ENCODE measurements around the gene IFI35.
"Not testable (repeated sequence)": the region's sequence is repeated elsewhere in the genome, so short reads cannot be mapped to it uniquely, and the experiment has no call there.

Gene IFI35

DNA sequence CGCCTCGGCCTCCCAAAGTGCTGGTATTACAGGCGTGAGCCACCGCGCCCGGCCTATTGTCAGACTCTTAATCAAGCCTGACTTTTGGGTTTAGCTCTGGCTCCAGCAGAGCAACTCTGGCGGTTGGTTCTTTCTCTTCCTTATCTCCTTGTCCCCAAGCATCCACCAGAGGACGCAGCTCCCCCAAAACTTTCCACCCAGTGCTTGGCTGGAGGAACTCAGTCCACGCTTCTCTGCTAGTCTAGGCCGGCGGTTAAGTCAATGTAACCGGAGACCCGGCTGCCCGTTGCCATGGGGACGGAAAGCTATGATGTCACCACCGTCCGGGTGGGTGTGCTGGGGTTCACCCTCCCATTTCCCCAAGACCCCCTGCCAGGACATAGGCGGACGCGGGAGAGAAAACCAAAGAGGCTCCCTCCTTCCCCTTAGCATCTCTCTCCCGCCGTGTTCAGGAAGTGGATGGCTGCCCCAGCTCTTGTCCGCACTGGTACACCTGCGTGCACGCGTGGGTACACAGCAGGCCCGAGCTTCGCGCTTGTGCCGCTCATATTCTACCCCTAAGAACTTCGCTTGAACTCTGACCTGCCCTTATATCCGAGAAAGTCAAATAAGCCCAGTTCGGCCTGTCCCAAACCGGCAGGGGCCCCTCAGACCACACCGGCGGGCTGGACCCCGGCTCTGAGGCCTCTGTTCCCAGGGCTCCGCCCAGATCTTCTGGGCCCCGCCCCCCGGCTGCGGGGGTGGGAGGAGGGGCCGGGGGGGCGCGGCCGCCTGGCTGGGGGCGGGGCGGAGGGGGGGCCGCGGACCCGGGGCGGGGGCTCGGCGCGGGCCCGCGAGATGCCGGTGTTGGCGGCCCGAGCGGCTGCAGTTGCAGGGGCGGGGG lies 18.1 kb downstream of the IFI35 start, which contains the start of gene RND2:
RND2 (plus strand) TSS at position 825 of the 883 bp plus-strand sequence. CDS start 117 bp downstream, outside the sequence.
- DNase-seq (ENCODE audit: low read depth in 2 of 2), result peak; percentile 70 to 73

GRCh38 chr17:43025290-43025657 lies 18.7 kb downstream of the IFI35 start:
- DNase-seq (ENCODE audit: low read depth in 2 of 2), result no peak

DNA sequence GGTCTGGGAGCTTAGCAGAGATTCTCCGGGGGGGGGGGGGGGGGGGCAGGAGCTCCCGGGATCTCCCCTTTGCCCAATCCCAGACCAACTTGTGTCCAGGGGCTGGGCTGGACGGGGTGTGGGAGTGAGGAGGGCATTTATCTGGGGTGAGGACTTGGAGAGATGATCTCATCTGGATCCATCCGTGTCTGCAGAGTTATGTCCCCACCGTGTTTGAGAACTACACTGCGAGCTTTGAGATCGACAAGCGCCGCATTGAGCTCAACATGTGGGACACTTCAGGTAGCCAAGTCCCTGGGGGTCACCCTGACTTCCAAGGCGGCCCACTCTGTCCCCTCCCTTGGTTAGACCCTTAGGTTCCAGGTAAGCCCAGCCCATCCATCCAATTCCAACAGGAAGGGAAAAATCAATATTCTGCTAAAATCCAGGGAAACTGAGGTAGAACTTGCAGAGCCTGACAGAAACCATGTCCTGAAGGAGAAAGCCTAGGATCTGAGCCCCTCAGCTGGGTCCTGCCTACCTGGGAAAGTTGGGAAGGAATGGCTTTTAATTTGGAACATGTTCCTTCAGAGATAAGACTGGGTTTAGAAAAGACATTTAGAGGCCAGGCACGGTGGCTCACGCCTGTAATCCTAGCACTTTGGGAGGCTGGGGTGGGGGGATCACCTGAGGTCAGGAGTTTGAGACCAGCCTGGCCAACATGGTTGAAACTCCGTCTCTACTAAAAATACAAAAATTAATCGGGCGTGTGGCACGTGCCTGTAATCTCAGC lies 19.4 kb downstream of the IFI35 start:
- DNase-seq (ENCODE audit: low read depth in 2 of 2), result no peak

DNA sequence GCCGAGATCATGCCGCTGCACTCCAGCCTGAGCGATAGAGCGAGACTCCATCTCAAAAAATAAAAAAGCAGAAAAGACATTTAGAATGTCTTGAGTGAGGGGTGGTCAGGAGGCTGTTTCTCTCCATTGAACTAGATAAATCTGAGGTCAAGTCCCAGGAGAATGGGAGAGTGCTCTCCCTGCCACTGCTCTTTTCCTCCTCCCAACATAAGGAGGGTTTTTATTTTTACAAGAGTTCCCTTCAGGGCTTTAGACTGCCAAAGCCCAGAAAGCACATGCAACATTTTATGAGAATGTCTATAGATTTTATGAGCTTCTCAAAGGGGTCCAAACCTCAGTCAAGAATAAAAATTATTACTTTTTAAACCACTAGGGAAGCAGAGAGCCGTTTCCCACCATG lies 20.0 kb downstream of the IFI35 start:
- DNase-seq (ENCODE audit: low read depth in 2 of 2), result no peak

DNA sequence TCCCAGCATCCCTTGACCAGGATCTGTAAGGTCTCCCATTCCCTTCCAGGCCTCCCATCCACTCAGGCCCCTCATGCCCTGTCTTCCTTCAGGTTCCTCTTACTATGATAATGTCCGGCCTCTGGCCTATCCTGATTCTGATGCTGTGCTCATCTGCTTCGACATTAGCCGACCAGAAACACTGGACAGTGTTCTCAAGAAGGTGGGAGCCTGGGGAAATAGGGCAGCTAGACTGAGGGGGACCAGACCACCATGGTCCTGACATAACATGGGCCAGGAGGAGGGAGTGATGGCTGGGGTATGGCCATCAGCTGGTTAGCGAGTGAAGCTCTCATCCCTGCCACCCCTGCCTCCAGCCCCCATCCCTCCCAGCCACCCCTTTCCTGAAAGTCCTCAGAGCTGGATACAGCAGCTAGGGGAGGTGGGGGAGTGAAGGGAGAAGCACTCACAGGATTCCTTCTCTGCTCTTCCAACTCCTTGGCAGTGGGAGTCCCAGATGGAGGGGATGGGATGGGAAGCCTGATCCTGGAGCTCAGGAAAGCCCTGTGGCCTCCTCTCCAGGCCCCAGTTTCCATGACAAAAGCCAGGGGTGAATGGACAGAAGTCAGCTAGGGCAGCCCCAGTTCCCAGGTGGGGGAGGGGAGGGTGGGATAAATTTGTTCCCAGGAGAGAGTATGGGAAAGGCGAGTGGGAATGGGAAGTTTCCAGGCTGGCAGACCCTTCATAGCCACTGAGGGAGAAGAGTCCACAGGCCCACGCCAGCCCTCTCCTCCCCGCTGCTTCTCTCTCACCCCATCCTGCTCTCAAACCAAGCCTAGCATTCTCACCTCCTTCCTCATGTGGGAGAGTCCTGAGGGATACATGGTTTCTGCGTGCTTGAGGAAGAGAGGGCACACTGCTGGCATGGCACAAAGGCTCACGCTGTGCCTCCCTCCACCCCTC lies 20.8 kb downstream of the IFI35 start:
- DNase-seq (ENCODE audit: low read depth in 2 of 2), result no peak

GRCh38 chr17:43028221-43028861 lies 21.8 kb downstream of the IFI35 start:
- DNase-seq (ENCODE audit: low read depth in 2 of 2), result no peak

DNA sequence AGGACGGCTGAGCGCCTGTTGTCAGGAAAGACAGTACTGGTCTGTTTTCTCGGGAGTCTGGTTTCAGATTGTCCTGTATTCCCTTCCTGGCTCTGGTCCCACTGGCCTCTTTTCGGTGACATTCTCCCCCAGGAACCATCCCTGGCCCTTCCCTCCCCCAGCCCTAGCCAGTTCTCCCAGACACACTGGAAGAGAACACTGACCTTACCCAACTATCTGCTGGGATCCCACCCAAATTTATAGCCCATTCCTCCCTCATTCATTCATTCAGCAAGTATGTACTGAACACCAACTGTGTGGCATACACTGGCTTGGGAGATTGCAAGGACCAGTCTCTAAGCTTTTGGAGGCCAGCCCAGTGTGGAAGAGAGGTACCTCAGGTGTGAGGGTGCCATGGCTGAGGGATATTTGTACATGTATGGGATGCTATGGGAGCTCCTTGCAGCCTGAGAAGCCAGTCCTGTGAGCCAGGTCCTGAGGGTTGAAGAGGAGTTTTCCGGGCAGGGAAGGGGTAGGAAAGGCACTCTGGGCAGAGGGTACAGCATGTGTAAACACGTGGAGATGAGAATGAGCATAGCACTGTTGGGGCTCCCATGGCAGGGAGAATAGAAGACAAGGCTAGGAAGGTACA lies 23.7 kb downstream of the IFI35 start:
- DNase-seq (ENCODE audit: low read depth in 2 of 2), result no peak

GRCh38 chr17:43031666-43032065 lies 25.1 kb downstream of the IFI35 start:
- DNase-seq (ENCODE audit: low read depth in 2 of 2), result no peak

- no peak for DNase-seq (ENCODE audit: low read depth in 2 of 2)
Observed at GRCh38 chr17:43033948-43034881, 27.6 kb downstream of the IFI35 start.

GRCh38 chr17:43034894-43035293 lies 28.3 kb downstream of the IFI35 start:
- no peak for DNase-seq (ENCODE audit: low read depth in 2 of 2)

DNA sequence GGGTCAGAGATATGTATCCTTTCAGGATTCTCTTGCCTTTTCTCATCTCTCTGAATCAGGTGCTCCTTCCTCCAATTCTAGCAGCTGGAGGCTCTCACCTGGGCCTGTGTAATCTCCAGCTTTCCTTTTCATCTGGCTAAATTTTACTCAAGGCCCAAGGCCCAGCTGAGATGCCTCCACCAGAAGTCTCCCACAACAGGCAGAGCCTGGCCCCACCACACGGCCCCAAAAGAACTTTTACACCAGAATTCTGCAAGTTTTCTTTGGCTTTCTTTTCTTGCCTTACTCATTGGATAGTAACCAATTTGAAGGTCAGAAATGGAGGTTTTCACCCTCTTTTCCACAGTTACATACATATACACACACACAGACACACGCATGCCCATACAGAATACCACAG lies 33.1 kb downstream of the IFI35 start:
- DNase-seq (ENCODE audit: low read depth in 2 of 2), result no peak

DNA sequence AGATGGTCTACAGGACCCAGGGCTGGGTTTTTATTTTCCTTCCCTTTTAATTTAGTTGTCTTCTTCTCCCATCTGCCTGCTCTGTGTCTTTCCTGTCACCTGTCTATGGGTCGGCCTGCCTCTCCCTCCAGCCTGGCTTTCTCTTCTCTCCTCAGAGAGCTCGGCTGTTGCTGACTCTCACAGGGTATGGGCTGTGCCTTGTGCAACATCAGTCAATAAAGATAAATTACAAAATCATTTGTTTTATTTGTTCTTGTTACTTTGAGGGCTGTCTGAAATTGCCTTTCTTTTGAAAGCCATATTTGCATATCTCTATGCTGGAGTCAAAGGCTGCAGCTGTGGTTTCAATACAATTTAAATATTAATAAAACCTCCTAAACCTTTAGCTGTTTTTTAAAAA lies 34.1 kb downstream of the IFI35 start:
- no peak for DNase-seq (ENCODE audit: low read depth in 2 of 2)

DNA sequence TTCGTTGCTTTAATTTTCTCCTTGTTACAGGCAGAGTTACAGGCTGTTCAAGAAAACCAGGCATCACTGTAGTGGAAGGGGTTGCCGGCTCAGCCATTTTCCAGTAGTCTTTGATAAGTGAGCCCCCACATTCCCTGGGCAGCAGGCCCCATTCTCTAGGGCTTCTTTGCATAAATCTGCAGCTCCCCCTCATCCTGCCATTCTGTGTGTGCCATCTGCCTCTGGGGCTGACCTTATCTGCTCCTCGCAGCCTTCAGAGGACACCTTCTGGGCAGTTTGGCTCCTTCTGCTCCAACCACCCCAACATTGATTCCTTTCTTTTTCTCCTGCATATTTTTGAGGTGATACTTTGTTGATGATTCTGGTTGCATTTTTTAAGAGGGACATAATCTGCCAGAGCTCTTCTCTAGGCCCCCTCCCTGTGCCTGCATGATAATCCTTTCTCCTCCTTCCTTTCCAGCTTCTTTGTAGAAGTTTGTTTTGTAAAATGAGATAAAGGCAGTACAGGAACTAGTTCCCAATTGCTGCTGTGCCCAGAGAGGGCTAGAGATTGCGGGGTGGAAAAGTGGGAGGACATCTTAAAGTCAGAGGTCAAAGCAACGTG lies 35.5 kb downstream of the IFI35 start:
- DNase-seq (ENCODE audit: low read depth in 2 of 2), result no peak

- no peak for DNase-seq (ENCODE audit: low read depth in 2 of 2)
Observed at GRCh38 chr17:43043307-43043706, 36.7 kb downstream of the IFI35 start.

GRCh38 chr17:43044024-43044423 lies 37.4 kb downstream of the IFI35 start:
- no peak for DNase-seq (ENCODE audit: low read depth in 2 of 2)

GRCh38 chr17:43051969-43052368 lies 45.4 kb downstream of the IFI35 start:
- no peak for DNase-seq (ENCODE audit: low read depth in 2 of 2)

DNA sequence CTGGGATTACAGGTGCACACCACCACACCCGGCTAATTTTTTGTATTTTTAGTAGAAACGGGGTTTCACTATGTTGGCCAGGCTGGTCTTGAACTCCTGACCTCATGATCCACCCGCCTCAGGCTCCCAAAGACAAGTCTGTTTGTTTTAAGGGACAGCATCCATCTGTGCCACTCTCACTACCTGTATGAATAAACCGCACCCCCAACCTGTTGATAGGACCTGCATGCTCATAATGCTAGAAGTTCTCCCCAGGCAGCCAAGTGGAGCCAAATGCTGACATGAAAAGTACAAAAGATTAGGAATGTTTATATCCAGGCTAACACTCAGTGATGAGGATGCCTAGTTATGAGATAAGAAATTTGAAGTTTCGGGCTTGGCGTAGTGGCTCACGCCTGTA lies 46.4 kb downstream of the IFI35 start:
- not testable (repeated sequence) for DNase-seq (ENCODE audit: low read depth in 2 of 2)

DNA sequence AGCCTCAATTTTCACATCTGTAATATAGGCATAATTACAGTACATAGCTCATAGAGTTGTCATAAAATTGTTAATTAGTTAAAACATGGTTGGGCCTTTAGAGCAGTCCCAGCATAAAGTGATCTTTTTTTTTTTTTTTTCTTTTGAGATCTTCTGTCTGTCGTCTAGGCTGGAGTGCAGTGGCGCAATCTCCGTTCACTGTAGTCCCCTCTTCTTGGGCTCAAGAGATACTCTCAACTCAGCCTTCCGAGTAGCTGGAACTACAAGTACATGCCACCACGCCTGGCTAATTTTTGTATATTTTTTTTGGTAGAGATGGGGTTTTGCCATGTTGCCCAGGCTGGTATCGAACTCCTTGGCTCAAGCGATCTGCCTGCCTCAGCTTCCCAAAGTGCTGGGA lies 49.5 kb downstream of the IFI35 start:
- DNase-seq (ENCODE audit: low read depth in 2 of 2), result no peak

DNA sequence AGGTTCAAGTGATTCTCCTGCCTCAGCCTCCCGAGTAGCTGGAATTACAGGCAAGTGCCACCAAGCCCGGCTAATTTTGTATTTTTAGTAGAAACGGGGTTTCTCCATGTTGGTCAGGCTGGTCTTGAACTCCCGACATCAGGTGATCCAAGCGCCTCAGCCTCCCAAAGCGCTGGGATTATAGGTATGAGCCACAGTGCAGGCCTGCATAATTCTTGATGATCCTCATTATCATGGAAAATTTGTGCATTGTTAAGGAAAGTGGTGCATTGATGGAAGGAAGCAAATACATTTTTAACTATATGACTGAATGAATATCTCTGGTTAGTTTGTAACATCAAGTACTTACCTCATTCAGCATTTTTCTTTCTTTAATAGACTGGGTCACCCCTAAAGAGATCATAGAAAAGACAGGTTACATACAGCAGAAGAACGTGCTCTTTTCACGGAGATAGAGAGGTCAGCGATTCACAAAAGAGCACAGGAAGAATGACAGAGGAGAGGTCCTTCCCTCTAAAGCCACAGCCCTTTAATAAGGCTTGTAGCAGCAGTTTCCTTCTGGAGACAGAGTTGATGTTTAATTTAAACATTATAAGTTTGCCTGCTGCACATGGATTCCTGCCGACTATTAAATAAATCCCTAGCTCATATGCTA lies 56.5 kb downstream of the IFI35 start:
- DNase-seq (ENCODE audit: low read depth in 2 of 2), result no peak

All from stimulated activated CD8-positive, alpha-beta memory T cell treated with anti-CD3 and anti-CD28 coated beads, Interleukin-7, amount 100 ng/mL, for 4 hours (primary cell).